NCI-H2081 treated with DMSO at 0.1 percent for 48 hours (cell line): ENCODE results near the gene TEDC2.
"Not testable (repeated sequence)": the region's sequence is repeated elsewhere in the genome, so short reads cannot be mapped to it uniquely, and the experiment has no call there.

Experiments used
- DNase-seq: peaks from one replicate; lab custom pipeline; 2025; lab: John Stamatoyannopoulos, UW

Gene TEDC2

GRCh38 chr16:2459647-2460390, at the start of gene TEDC2:
Gene TEDC2, plus strand, starts transcription at chr16:2460109. Its CDS starts 36 bp downstream, at chr16:2460145.
- peak; percentile 45 for DNase-seq

- DNase-seq = no peak
Observed at GRCh38 chr16:2415085-2415484, 44.8 kb upstream of the TEDC2 start.

GRCh38 chr16:2420035-2420434, 39.9 kb upstream of the TEDC2 start:
- no peak for DNase-seq

GRCh38 chr16:2422123-2422867, 37.6 kb upstream of the TEDC2 start:
- no peak for DNase-seq

GRCh38 chr16:2424061-2425007, 35.6 kb upstream of the TEDC2 start:
- DNase-seq = no peak

- DNase-seq = no peak
Observed at GRCh38 chr16:2425008-2425518, 34.8 kb upstream of the TEDC2 start.

- no peak for DNase-seq
Observed at GRCh38 chr16:2425825-2426430, 34.0 kb upstream of the TEDC2 start.

GRCh38 chr16:2426941-2427361, 33.0 kb upstream of the TEDC2 start:
- no peak for DNase-seq

- no peak for DNase-seq
Observed at GRCh38 chr16:2427526-2427925, 32.4 kb upstream of the TEDC2 start.

- no peak for DNase-seq
Observed at GRCh38 chr16:2428051-2428783, 31.7 kb upstream of the TEDC2 start.

GRCh38 chr16:2428784-2429033, 31.2 kb upstream of the TEDC2 start:
- no peak for DNase-seq

GRCh38 chr16:2429034-2429770, 30.7 kb upstream of the TEDC2 start, which contains the start of gene CCNF:
Gene CCNF, plus strand, starts transcription at chr16:2429447. Its CDS starts 35 bp downstream, at chr16:2429482.
- peak; percentile 67 for DNase-seq

- no peak for DNase-seq
Observed at GRCh38 chr16:2429771-2430663, 29.9 kb upstream of the TEDC2 start.

GRCh38 chr16:2432286-2432685, 27.6 kb upstream of the TEDC2 start:
- no peak for DNase-seq

- DNase-seq = no peak
Observed at GRCh38 chr16:2432801-2433505, 27.0 kb upstream of the TEDC2 start.

GRCh38 chr16:2435236-2435635, 24.7 kb upstream of the TEDC2 start:
- not testable (repeated sequence) for DNase-seq

GRCh38 chr16:2436110-2436509, 23.8 kb upstream of the TEDC2 start:
- no peak for DNase-seq

GRCh38 chr16:2437032-2437790, 22.7 kb upstream of the TEDC2 start:
- no peak for DNase-seq
